ENCODE results near the gene ADGRG6.
"Not testable (repeated sequence)": the region's sequence is repeated elsewhere in the genome, so short reads cannot be mapped to it uniquely, and the experiment has no call there.

ADGRG6 gene

DNA sequence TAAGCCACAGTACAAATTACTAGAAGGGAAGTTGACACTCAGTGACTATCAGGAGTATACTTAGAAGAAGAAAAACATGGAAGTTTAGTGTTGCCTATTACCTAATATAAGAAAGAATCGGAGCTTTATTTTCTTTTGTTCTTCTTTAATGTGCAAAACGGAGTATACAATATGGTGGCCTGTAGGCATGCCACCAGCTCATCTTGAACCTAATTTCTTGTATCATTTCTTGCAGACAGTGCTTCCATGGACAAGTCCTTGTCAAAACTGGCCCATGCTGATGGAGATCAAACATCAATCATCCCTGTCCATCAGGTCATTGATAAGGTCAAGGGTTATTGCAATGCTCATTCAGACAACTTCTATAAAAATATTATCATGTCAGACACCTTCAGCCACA is 141.3 kb downstream of the ADGRG6 start:
- DNase-seq, result no peak

DNA sequence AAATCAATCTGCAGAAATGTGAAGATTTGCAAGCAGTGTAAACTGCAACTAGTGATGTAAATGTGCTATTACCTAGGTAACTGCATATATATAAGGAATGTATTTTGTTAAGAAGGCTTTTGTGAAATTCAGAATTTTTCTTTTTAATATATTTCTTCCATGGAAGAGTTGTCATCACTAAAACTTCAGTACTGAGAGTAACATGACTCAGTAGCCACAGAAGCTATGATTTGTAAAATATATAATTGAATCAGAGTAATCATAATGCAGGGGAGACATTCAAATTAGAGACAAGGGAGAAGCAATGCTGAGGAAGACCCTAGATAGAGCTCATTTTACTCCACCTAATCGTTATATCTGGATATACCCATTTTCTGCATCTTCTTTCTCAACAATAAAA is 141.7 kb downstream of the ADGRG6 start:
- DNase-seq, result no peak

DNA sequence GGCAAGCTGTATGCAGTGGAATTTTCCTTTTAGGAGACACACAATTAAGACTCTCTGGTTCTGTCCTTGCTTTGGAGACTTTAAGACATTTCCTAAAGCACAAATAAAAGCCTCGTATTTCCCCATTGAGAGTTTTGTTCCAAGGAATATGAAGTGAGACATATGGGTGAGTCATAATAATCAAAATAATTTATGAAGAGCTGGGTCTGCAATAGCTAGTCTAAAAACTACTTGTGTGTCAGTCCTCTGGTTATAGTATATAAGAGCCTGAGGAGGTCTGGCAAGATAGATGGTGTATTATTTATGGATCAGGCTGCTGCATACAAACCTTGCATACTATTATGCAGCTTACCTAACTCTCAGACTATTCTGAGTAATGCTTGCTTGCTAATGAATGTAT is 142.6 kb downstream of the ADGRG6 start:
- DNase-seq, result no peak

DNA sequence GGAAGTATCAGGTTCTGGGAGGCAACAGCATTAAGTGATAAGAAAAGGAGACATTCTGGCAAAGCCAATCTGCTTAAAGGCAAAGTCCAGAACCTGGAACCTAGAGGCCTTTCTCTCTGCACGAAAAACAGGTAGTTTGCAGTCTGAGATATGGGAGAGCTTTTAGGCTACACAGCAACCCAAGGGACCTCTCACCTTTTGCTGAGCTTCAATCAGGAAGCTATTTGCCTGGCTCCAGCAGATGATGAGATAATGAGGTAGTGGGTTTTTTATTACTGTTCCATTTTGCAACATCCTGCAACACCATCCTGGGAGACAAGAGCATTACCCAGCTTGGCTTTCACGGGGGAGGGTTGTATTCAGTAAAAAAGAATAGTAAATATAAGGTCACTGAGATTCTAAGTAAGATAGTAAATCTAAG is 143.1 kb downstream of the ADGRG6 start:
- DNase-seq, result no peak

DNA sequence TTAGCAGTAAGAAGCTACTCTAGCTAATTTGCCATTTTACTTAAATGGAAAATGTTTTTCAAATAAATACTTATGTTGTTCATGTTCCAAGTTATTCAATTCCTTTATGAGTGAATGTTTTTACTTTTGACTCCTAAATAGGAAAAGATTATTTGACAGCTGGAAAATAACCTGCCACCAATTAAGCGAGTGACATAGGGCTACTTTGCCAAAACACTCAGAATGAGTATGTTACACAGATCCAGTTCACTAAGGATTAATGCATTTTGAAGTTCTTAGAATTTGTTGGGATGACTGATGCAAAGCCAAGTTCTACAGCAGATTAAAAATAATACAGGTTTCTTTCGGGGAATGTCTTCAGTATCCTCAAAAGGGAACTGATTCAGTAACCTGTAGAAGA is 144.4 kb downstream of the ADGRG6 start:
- DNase-seq, result no peak

DNA sequence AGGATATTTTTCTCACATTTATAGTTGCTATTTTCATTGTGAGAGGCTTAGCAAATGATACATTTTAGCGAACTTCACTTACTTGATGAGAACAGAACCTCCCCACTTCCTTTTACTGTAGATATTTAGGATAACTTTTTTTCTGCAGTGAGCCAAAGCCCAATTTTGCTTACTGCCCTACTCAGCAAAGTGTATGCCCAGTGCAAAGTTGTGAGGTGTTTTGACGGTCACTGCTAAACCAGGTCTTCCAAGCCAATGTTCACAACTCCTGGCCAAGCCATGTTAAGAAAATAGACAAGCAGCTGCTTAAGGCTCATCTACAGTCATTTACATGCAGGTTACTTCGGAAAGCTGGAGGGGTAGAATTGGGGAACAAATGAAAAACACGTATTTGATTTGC is 144.8 kb downstream of the ADGRG6 start:
- DNase-seq, result no peak

DNA sequence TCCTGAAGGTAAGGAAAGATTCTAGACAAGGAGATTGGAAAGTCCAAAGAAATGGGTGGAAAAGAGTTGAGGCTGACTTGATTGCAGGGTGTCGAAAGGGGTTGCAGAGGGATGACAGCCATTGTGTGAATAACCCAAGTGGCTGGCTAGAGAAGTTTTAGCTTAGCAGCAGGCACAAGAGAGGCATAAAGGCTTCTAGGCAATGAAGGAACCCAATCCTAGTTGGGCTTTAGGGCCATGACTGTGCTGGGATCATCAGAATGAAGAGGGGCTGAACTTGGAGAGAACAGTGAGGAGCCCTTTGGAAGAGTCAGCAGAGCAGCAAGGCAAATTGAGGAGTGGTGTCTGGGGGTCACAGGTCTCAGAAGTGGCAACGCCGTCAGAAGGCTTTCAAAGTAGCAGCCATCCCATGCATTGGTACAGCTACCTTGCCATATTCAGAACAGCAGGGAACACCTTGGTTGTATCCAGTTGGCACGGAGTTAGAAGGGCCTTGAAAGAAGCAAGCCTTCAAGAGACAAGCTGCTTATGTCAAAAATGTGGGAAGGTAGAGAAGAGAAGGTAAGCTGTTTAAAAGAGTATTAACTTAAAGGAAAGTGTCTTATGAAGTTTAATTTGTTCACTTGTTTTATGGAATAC is 146.4 kb downstream of the ADGRG6 start:
- no peak for DNase-seq

DNA sequence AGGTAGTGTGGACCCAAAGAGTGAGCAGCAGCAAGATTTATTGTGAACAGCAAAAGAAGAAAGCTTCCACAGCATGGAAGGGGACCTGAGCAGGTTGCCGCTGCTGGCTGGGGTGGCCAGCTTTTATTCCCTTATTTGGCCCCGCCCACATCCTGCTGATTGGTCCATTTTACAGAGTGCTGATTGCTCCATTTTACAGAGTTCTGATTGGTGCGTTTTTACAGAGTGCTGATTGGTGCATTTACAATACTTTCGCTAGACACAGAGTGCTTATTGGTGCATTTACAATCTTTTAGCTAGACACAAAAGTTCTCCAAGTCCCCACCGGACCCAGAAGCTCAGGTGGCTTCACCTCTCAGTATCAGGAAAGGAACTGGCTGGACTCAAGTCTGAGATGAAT is 149.0 kb downstream of the ADGRG6 start:
- not testable (repeated sequence) for DNase-seq

DNA sequence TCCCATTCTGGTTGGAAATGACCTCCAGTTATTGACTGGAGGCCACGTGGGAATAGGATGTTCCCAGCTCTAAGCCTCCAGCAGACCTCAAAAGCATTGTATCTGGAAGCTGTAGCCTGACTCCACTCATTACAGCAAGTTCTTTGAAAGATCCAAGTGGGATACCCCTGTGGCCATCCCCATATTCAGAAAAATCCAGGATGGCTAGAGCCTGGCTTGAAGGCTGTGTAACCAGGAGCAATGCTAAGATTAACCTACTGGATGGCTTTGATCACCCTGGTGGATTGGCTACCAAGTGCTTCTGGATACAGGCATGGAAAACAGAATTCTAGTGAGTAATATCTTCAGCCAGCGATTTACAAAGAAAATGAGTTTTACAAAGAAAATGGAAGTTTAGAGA is 151.2 kb downstream of the ADGRG6 start:
- no peak for DNase-seq

DNA sequence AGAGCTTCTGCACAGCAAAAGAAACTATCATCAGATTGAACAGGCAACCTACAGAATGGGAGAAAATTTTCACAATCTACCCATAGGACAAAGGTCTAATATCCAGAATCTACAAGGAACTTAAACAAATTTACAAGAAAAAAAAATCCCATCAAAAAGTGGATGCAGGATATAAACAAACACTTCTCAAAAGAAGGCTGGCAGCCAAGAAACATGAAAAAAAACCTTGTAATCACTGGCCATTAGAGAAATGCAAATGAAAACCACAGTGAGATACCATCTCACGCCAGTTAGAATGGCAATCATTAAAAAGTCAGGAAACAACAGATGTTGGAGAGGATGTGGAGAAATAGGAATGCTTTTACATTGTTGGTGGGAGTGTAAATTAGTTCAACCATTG is 152.4 kb downstream of the ADGRG6 start:
- DNase-seq, result not testable (repeated sequence)

DNA sequence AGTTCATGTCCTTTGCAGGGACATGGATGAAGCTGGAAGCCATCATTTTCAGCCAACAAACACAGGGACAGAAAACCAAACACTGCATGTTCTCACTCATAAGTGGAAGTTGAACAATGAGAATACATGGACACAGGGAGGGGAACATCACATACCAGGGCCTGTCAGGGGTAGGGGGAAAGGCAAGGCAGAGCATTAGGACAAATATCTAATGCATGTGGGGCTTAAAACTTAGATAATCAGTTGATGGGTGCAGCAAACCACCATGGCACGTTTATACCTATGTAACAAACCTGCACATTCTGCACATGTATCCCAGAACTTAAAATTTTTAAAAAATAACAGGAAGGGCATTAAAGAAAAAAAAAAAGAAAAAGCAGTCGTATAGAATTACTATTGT is 153.0 kb downstream of the ADGRG6 start:
- not testable (repeated sequence) for DNase-seq

DNA sequence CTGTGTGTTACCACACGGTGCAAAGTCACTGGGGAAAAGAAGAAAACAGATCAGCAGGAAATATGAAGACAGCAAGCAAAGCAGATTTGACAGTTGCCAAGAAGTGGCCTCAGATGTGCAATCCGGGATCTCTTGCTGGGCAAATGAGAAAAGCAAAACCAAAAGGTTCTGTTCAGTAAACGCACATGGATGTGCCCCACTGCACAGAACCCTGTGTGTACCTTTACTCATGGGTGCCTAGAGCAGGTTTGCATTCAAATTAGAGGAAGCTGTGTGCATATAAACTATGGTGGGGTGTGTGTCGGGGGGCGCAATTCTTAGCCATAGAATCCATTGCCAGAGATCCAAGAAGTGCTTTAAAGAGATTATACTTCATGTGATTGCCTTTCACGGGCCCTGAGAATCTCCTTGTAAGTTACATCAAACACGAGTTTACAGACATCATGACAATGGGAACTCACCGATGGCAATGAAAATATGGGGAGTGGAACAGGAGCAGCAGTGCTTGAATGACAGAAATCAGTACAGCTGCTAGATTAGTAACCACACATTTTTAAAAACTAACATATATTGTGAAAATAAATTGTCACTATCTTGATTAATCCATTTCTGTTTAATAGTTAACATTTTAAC is 154.3 kb downstream of the ADGRG6 start:
- no peak for DNase-seq

DNA sequence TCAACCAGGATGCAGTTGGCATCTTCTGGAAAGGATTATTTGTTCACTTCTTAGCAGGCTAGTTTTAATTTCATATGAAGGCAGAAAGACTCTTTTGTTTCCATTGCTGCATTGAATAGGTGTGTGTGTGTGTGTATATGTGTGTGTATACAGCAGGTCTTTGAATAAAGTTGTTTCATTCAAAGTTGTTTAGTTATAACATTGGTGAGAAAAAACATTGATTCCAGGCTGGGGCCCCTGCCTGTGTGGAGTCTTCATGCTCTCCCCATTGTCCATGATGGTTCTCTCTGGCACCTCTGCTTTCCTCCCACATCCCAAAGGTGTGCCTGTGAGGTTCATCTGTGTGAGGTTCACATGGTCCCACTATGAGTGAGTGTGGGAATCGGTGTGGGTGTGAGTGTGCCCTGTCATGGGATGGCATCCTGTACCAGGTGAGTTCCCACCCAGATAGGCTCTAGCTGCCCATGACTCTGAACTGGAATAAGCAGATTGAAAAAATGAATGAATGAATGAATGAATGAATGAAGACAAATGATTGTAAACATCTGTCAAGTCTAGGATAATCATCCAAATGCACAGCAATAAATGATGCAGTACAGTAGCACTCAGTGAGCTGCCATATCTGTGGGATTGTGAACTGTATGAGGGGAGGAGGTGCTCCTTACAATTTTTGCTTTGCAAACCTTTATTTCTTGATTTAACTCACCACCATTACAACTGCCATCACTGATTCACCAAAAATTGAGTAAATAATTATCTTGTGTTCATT is 156.0 kb downstream of the ADGRG6 start:
- no peak for DNase-seq

DNA sequence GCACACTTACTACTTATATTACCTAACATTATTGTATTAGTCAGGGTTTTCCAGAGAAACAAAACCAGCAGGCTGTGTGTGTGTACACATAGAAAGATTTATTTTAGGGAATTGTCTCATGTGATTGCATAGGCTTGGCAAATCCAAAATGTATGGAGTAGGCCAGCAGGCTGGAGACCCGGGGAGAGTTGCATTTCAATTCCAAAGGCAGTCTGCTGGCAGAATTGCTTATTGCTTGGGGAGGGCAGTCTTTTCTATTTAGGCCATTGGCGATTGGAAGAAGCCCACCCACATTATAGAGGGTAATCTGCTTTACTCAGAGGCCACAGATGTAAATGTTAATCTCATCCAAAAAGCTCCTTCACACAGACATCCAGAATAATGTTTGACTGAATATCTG is 157.0 kb downstream of the ADGRG6 start:
- no peak for DNase-seq

DNA sequence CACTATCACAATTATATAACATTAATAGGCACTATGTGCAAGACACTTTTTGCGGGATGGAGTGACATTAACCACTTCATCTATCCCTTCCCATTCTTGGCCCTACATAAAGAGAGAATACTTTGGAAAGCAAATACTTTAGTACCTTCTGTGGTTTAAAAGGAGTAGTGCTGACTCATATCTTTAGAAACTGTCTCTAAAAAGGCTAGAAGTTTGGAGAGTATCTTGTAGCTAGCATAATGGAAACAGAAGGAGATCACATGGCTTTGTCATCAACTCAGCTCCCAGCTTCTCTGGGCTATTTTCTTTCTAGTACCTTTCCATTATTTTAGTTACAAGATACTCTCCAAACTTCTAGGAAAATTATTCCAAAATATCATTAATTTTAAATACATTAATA is 157.5 kb downstream of the ADGRG6 start:
- no peak for DNase-seq

DNA sequence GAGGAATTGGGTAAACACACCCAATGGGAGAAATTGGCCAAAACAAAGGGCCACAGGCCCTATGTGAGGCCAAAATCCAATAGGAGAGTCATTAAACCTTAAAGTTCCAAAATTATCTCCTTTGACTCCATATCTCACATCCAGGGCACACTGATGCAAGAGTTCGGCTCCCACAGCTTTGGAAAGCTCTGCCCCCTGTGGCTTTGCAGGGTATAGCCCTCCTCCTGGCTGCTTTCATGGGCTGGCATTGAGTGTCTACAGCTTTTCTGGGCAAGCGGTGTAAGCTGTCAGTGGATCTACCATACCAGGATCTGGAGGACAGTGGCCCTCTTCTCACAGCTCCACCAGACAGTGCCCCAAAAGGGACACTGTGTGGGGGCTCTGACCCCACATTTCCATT is 160.5 kb downstream of the ADGRG6 start:
- DNase-seq, result no peak

DNA sequence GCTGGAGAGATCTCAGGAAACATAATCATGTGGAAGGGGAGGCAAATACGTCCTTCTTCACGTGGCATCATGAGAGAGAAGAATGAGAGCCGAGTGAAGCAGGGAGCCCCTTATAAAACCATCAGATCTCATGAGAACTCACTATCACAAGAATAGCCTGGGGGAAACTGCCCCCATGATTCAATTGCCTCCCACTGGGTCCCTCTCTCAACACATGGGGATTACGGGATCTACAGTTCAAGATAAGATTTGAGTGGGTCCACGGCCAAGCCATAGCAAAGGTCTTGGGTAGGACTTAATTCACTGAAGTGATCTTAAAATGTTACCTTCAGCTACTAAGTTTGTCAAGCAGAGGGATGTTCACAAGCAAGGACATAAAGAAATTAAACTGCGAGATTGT is 162.2 kb downstream of the ADGRG6 start:
- no peak for DNase-seq

DNA sequence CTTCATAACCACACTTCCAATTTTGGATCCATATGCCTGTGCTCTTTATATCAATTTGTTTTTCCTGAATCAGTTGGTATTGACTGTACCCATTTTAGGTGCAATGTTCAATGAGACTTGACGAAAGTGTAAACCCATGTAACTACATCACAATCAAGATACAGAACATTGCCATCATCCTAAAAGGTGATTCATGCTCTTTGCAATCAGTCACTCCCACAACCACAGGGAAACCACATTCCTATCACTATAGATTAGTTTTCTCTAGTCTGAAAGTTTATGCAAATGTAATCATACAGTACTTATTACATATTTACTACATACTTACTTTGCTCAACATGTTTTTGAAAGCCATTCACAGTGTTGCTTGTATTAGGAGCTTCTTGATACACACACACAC is 167.4 kb downstream of the ADGRG6 start:
- DNase-seq, result no peak

DNA sequence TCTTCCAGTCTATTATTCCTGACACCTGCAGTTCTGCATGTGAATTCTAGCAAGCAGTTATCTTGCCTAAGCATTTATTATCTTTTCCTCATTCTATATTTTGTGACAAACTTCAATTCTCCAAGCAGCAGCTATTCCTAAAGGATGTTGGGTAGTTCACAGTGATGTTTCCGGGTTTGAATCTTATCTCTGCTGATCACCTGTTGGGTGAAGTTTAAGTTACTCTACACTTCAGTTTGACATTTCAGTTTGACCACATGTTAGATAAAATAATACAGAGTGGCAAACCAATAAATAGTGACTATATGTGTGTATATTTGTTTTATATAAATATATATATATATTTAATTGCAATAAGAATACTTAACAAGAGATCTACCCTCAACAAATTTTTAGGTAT is 168.6 kb downstream of the ADGRG6 start:
- DNase-seq, result no peak

DNA sequence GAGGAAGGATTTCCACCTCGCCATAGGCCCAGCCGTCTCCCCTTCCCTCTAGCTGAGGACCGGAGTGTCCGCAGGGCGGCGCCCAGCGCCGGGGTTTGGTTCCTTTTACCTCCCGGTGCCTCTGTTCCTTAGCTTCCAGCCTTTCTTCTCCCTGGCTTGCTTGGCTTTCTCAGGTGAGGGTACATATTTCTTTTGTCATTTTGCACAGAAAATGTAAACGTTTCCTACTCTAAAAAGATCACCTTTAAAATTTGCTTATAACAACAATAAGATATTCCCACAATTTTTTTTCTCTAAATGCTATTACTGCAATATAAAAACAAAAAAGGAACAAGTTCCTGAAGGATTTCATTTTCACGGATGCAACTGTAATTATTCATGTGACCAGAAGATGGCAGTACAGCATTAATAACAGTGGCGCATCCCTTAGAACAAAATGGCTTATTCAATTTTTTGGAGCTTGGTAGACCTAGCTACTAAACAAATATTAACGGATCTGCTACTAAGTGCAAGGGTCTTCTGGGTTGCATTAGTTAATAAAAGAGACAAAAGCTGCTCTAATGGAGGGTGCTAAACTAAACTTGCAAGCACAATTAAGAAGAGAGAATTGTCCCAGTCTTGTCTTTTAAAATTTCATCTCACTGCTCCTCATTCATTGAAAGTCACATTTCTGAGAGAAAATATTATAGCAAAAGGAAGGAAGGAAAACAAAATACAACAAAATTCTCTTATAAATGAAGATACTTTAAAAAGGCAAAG is 172.9 kb downstream of the ADGRG6 start:
- peak in 39 of 58 donors; percentile 0 to 50 (median 8) for DNase-seq

DNA sequence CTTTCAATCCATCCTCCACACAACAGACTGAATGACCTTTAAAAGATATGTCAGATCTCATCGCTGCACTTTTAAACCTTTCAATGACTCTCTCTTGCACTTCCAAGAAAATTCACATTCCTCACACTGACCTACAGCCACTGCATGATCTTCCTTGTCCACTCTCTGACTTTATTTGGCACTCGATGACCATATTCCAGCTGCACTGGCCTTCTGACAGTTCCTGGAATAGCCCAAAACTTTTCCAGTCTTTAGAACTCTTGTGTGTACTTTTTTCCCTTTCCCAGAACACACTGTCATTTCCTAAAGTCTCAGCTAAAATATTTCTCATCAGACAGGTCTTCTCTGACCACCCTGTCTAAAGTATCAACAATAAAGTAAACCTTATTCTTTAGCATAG is 174.6 kb downstream of the ADGRG6 start:
- no peak for DNase-seq

DNA sequence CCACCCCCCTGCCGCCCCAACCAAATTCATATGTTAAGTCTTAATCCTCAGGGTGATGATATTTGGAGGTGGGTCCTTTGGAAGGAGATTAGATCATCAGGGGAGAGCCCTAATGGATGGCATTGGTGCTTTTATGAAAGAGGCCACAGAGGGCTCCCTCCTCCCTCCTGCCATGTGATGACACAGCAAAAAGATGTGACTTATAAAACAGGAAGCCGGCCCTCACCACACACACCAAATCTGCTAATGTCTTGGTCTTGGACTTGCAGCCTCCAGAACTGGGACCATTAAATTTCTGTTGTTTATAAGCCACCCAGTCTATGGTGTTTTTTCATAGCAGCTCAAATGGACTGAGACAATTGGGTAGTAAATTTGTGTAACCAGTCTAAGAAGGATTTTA is 176.3 kb downstream of the ADGRG6 start:
- no peak for DNase-seq
